Endothelial cell of umbilical vein (primary cell): ENCODE data around the gene ATP5PO. TPM values are rescaled to one million over a fixed set of nuclear protein-coding genes. Genes with fewer than 3 reads are reported as not detected.

Source experiments
- BruUV-seq: library from RNA; stranded (reverse); fragments of 400-500 nt; replicated peaks from 2 replicates; lab custom pipeline; 2021; lab: Mats Ljungman, UMichigan
- CTCF ChIA-PET: fragments of 300-600, 350-600 bp; sonication (Branson Sonifier 250); formaldehyde crosslinking; loops from one replicate; lab custom pipeline; 2021; ENCODE audit warnings: antibody characterized with exemption, inconsistent platforms; lab: Charles Lee
- POLR2A ChIA-PET: fragments of 300-600, 350-600 bp; sonication (Branson Sonifier 250); formaldehyde crosslinking; loops from one replicate; lab custom pipeline; 2021; ENCODE audit warnings: antibody characterized with exemption, inconsistent platforms; lab: Charles Lee
- DNase-seq: peaks from one replicate; pipeline ENCODE4 v3.0.0-alpha.2; 2011; ENCODE audit warnings: low read depth, low spot score
- FAIRE-seq: peaks from 2 replicates; lab custom pipeline; 2011; peaks lifted over from hg19 to GRCh38; lab: Jason Lieb, UNC
- H2AFZ ChIP-seq: 2 replicates; pipeline ENCODE4 v1.6.0; 2012; ENCODE audit warnings: low read depth, low read length, control low read depth, inconsistent platforms
- H3K27ac ChIP-seq: 2 replicates; pipeline ENCODE4 v1.5.1; 2011; ENCODE audit warnings: low read depth, mild to moderate bottlenecking, control low read depth, low read length, moderate library complexity; ENCODE audit not compliant: insufficient read depth
- H3K27me3 ChIP-seq, 2 experiments: 2 replicates each; pipeline versions ENCODE4 v1.6.0 to v1.6.1; 2011; ENCODE audit warnings: low read length in 2 of 2, mixed read lengths in 1 of 2; ENCODE audit not compliant: control insufficient read depth in 2 of 2, insufficient read depth in 2 of 2
- H3K36me3 ChIP-seq, 2 experiments: 2 replicates in 1 of 2; 3 replicates in 1 of 2; pipeline ENCODE4 v1.5.1; 2011; ENCODE audit warnings: low read length in 2 of 2, mild to moderate bottlenecking in 1 of 2, moderate library complexity in 1 of 2; ENCODE audit not compliant: control insufficient read depth in 2 of 2, insufficient read depth in 2 of 2; ENCODE audit errors: extremely low read depth in 1 of 2
- H3K4me1 ChIP-seq: 3 replicates; pipeline ENCODE4 v1.5.1; 2011; ENCODE audit warnings: mild to moderate bottlenecking, low read length; ENCODE audit not compliant: control insufficient read depth, insufficient read depth; ENCODE audit errors: extremely low read depth
- H3K4me2 ChIP-seq: 2 replicates; pipeline ENCODE4 v1.6.1; 2011; ENCODE audit warnings: low read length, control low read depth, mixed read lengths; ENCODE audit not compliant: insufficient read depth
- H3K4me3 ChIP-seq, 3 experiments: fragments of 200-600 bp in 1 of 3; sonication (generic), shearing (Covaris generic) in 1 of 3; replicated peaks in 1 of 3; 2 replicates each; pipeline ENCODE4 v1.5.1; 2011 to 2016; ENCODE audit warnings: control low read depth in 3 of 3, low read length in 3 of 3, mild to moderate bottlenecking in 2 of 3, inconsistent platforms in 1 of 3, low read depth in 1 of 3, moderate library complexity in 1 of 3; ENCODE audit not compliant: insufficient read depth in 1 of 3
- H3K79me2 ChIP-seq: 2 replicates; pipeline ENCODE4 v1.6.0; 2012; ENCODE audit warnings: low read length, inconsistent platforms; ENCODE audit not compliant: control insufficient read depth, insufficient read depth
- H3K9ac ChIP-seq: replicated peaks from 2 replicates; pipeline ENCODE3; 2011; ENCODE audit warnings: low read length, control low read depth; ENCODE audit not compliant: insufficient read depth; ENCODE audit errors: extremely low read depth
- H3K9me1 ChIP-seq: replicated peaks from 3 replicates; pipeline ENCODE4 v1.6.0; 2011; ENCODE audit warnings: mild to moderate bottlenecking, low read length; ENCODE audit not compliant: control insufficient read depth, insufficient read depth; ENCODE audit errors: extremely low read depth
- H3K9me3 ChIP-seq: replicated peaks from 2 replicates; pipeline ENCODE4 v1.5.1; 2012; ENCODE audit warnings: low read length, inconsistent platforms; ENCODE audit not compliant: control insufficient read depth, insufficient read depth
- H4K20me1 ChIP-seq: replicated peaks from 2 replicates; pipeline ENCODE3; 2011; ENCODE audit warnings: mild to moderate bottlenecking, low read length; ENCODE audit not compliant: control insufficient read depth, insufficient read depth; ENCODE audit errors: extremely low read depth
- EZH2 ChIP-seq: IDR thresholded peaks from 2 replicates; pipeline ENCODE4 v1.6.1; 2012; ENCODE audit warnings: borderline replicate concordance, low read depth, mild to moderate bottlenecking, moderate library complexity, low read length, inconsistent platforms; ENCODE audit not compliant: severe bottlenecking
- FOS ChIP-seq: IDR thresholded peaks from 2 replicates; pipeline ENCODE4 v1.6.1; 2011; ENCODE audit warnings: mild to moderate bottlenecking, low read length, moderate library complexity, borderline replicate concordance; ENCODE audit not compliant: insufficient read depth
- GATA2 ChIP-seq: IDR thresholded peaks from 2 replicates; pipeline ENCODE4 v1.7.0; 2011; ENCODE audit warnings: low read depth, mild to moderate bottlenecking, moderate library complexity, mixed read lengths, low read length; ENCODE audit not compliant: insufficient read length, insufficient read depth
- JUN ChIP-seq: IDR thresholded peaks from 2 replicates; pipeline ENCODE4 v1.6.1; 2011; ENCODE audit warnings: borderline replicate concordance, low read depth; ENCODE audit not compliant: insufficient read length, insufficient read depth
- MYC ChIP-seq: IDR thresholded peaks from one replicate; pipeline ENCODE4 v1.6.1; 2011; ENCODE audit warnings: mild to moderate bottlenecking, low read depth, low read length
- POLR2AphosphoS5 ChIP-seq: IDR thresholded peaks from 2 replicates; pipeline ENCODE4 v1.6.1; 2012; ENCODE audit warnings: low read depth, mild to moderate bottlenecking, control low read depth, low read length, moderate library complexity; ENCODE audit not compliant: insufficient read depth
- dilution Hi-C: fragments of 300-500 bp; cut with MboI; formaldehyde crosslinking; loops from one replicate; pipeline ENCODE4 v1.15.0; 2019; ENCODE audit warnings: low sequenced_read_pairs; ENCODE audit not compliant: extremely low pct_ligation_motif_present
- intact Hi-C: fragments of 100-400 bp; cut with micrococcal nuclease; formaldehyde crosslinking; loops from one replicate; pipeline ENCODE4 v1.10.0; 2022
- polyA plus RNA-seq, 4 experiments: library from polyadenylated mRNA; depleted of rRNA in 3 of 4; stranded (reverse) in 3 of 4; unstranded in 1 of 4; fragments of >200 nt; gene quantifications; 2 replicates each; pipeline versions ENCODE4 v1.2.1 to v1.2.3, GENCODE V29; 2011 to 2012; ENCODE audit warnings: missing spikeins in 1 of 4
- total RNA-seq: library from RNA; stranded (reverse); gene quantifications from 2 replicates; pipeline ENCODE4 v1.2.3, GENCODE V29; 2021
- TF ChIP-seq, protein P1 (sequence below), 2 donors: IDR thresholded peaks; 1 replicate in 1 of 2; 2 replicates in 1 of 2; pipeline ENCODE4 v1.5.1; 2011; ENCODE audit warnings: low read length in 2 of 2, mild to moderate bottlenecking in 2 of 2, moderate library complexity in 2 of 2, control low read depth in 1 of 2, inconsistent platforms in 1 of 2, low read depth in 1 of 2; ENCODE audit not compliant: insufficient read depth in 1 of 2; ENCODE audit errors: extremely low read depth in 1 of 2

The ATP5PO gene
- total and polyA plus RNA-seq, 2 donors (not counting 3 experiments of a cell fraction or from before 2014, with no cell fraction given): 187 to 207 TPM

DNA sequence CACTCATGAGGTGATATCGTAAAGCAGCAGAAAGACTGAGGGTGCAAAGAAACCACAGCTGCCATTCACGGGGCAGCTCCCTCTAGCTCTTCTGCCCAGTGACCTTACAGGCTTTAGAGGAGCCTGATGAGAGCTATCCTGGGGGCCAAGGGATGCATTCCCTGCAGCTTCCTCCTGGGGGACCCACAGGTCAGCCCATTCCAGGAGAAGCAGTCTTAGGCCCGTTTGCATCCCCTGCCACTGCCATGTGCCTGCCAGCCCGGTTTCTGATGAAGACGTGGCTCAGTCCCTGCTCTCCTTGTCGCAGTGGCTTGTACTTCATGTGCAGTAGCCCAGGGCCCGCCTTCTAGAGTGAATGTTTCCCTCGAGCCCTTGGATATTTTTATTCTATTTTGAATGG is 22.8 kb downstream of the ATP5PO start:
- no peak overlapping the region for H3K4me2 ChIP-seq
- no peaks in the 10 kb centered on the region for H3K27me3 ChIP-seq
- no peaks in the 10 kb centered on the region for H3K36me3 ChIP-seq
- H3K9ac ChIP-seq: no peak overlapping the region
- ChIA-PET CTCF (interaction anchor here (0.9 to 4.7 kb wide), 4 partner anchors 9 to 287 kb away, joined by 3 to 33 read pairs (median 4); no protein-coding TSS in a partner anchor), POLR2A (no interaction called here)
- peaks cover 14% of the 10 kb centered on the region for H3K4me1 ChIP-seq
- FAIRE-seq: no peak
- no peaks in the 10 kb centered on the region for H4K20me1 ChIP-seq
- no peak overlapping the region for H3K27ac ChIP-seq
- dilution Hi-C loops: no loop called here
- no peaks in the 10 kb centered on the region for H3K9me3 ChIP-seq
- intact Hi-C loops: loop anchor here (5.0 kb wide), 2 partner anchors 56 to 131 kb away; no protein-coding TSS in a partner anchor
- H2AFZ ChIP-seq: no peak overlapping the region
- no peak for DNase-seq
- H3K79me2 ChIP-seq: no peaks in the 10 kb centered on the region
- H3K9me1 ChIP-seq: no peaks in the 10 kb centered on the region
- H3K4me3 ChIP-seq: no peak overlapping the region
- TF ChIP-seq JUN (no peak), GATA2 (no peak), POLR2AphosphoS5 (no peak), MYC (no peak), EZH2 (no peak), FOS (no peak)
- TF ChIP-seq, protein P1, sequence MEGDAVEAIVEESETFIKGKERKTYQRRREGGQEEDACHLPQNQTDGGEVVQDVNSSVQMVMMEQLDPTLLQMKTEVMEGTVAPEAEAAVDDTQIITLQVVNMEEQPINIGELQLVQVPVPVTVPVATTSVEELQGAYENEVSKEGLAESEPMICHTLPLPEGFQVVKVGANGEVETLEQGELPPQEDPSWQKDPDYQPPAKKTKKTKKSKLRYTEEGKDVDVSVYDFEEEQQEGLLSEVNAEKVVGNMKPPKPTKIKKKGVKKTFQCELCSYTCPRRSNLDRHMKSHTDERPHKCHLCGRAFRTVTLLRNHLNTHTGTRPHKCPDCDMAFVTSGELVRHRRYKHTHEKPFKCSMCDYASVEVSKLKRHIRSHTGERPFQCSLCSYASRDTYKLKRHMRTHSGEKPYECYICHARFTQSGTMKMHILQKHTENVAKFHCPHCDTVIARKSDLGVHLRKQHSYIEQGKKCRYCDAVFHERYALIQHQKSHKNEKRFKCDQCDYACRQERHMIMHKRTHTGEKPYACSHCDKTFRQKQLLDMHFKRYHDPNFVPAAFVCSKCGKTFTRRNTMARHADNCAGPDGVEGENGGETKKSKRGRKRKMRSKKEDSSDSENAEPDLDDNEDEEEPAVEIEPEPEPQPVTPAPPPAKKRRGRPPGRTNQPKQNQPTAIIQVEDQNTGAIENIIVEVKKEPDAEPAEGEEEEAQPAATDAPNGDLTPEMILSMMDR (IDR thresholded peaks at IDR 0.05; ENCODE audit: extremely low read depth in 1 of 2, insufficient read depth in 1 of 2, low read depth in 1 of 2, low read length in 2 of 2): no peak
- no TSS peak for BruUV-seq
